ENCODE results near the gene KDM1B.
"Not testable (repeated sequence)": the region's sequence is repeated elsewhere in the genome, so short reads cannot be mapped to it uniquely, and the experiment has no call there.

KDM1B gene

GRCh38 chr6:18161431-18161830, 6.2 kb downstream of the KDM1B start:
- H3K4me3 ChIP-seq (ENCODE audit: low read length) = no peak overlapping the region
- no peak for TF ChIP-seq CTCF (IDR thresholded peaks at IDR 0.05; ENCODE audit: insufficient read depth, low read depth, low read length, missing control alignments)
- DNase-seq (ENCODE audit: low read depth) = peak; percentile 69

GRCh38 chr6:18162401-18162800, 7.2 kb downstream of the KDM1B start:
- no peak overlapping the region for H3K4me3 ChIP-seq (ENCODE audit: low read length)
- no peak for DNase-seq (ENCODE audit: low read depth)
- no peak for TF ChIP-seq CTCF (IDR thresholded peaks at IDR 0.05; ENCODE audit: insufficient read depth, low read depth, low read length, missing control alignments)

GRCh38 chr6:18165751-18166150, 10.5 kb downstream of the KDM1B start:
- peak; percentile 75 for DNase-seq (ENCODE audit: low read depth)
- no peak overlapping the region for H3K4me3 ChIP-seq (ENCODE audit: low read length)
- TF ChIP-seq CTCF (IDR thresholded peaks at IDR 0.05; ENCODE audit: insufficient read depth, low read depth, low read length, missing control alignments) = no peak

GRCh38 chr6:18166312-18167036, 11.3 kb downstream of the KDM1B start:
- no peak for TF ChIP-seq CTCF (IDR thresholded peaks at IDR 0.05; ENCODE audit: insufficient read depth, low read depth, low read length, missing control alignments)
- H3K4me3 ChIP-seq (ENCODE audit: low read length) = no peak overlapping the region
- peak; percentile 13 for DNase-seq (ENCODE audit: low read depth)

GRCh38 chr6:18168264-18168663, 13.0 kb downstream of the KDM1B start:
- no peak for TF ChIP-seq CTCF (IDR thresholded peaks at IDR 0.05; ENCODE audit: insufficient read depth, low read depth, low read length, missing control alignments)

GRCh38 chr6:18171871-18172270, 16.6 kb downstream of the KDM1B start:
- no peak for DNase-seq (ENCODE audit: low read depth)
- no peak overlapping the region for H3K4me3 ChIP-seq (ENCODE audit: low read length)
- TF ChIP-seq CTCF (IDR thresholded peaks at IDR 0.05; ENCODE audit: insufficient read depth, low read depth, low read length, missing control alignments) = no peak

More at GRCh38 chr6:18168264-18168663, 13.0 kb downstream of the KDM1B start:
- DNase-seq (ENCODE audit: low read depth) = no peak
- no peak overlapping the region for H3K4me3 ChIP-seq (ENCODE audit: low read length)

GRCh38 chr6:18176198-18176597, 21.0 kb downstream of the KDM1B start:
- H3K4me3 ChIP-seq (ENCODE audit: low read length); DNase-seq (ENCODE audit: low read depth): not testable (repeated sequence)
